Measurements from ENCODE around the gene SF3B1. TPM values are rescaled to one million over a fixed set of nuclear protein-coding genes. Genes with fewer than 3 reads are reported as not detected.
A peak's percentile ranks its signal among the peaks of the same experiment; 100 is the strongest.

Gene SF3B1
- total RNA-seq, 2 experiments from 2014 or later = 498 to 529 TPM

DNA sequence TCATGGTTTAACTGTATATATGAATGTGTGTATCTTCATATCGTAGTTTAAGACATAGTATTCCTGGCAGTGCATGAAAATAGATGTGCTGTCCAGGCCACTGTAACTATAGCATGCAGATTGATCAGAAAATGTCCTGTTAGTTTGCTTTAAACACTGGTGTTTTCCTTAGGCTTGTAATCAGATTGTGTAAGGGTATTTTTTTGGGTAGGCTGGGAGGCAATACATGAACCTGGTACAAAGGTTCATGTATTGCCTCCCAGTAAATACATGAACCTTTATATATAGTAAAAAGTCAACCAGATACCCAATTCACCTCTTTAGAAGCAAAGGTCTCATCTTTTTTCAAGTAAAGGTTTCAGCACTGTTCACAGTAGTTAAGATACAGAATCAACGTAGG is 20.1 kb upstream of the SF3B1 start:
- POLR2A ChIA-PET = interaction anchor here (1.0 to 1.9 kb wide), 3 partner anchors 20 to 61 kb away, joined by 3 to 7 read pairs (median 3); partner anchors contain the start of genes HSPD1, HSPE1 and SF3B1
- no peaks in the 10 kb centered on the region for H3K27me3 Mint-ChIP-seq
- intact Hi-C loops (cut with DNase I, micrococcal nuclease) = loop anchor here in 1 of 2 experiments (2.0 kb wide), 1 partner anchor 246 kb away; no protein-coding TSS in a partner anchor
- H3K4me1 Mint-ChIP-seq (ENCODE audit: low read depth) = peaks cover 65% of the 10 kb centered on the region
- Histone ChIP-seq H3K36me3 (ENCODE audit: insufficient read depth, low read length) (peaks cover 16% of the 10 kb centered on the region), H3K9me3 (ENCODE audit: control insufficient read depth in 1 of 2, insufficient read depth in 1 of 2, low read length in 2 of 2) (no peaks in the 10 kb centered on the region), H3K4me1 (ENCODE audit: insufficient read depth, low read length) (peaks cover 29% of the 10 kb centered on the region), H3K27ac (ENCODE audit: low read depth in 1 of 2, low read length in 2 of 2) (no peak overlapping the region), H3K27me3 (ENCODE audit: control insufficient read depth in 1 of 2, insufficient read depth in 2 of 2, low read length in 2 of 2) (no peaks in the 10 kb centered on the region), H3K4me3 (ENCODE audit: low read length) (peak overlapping the region; percentile 67)
- CTCF ChIA-PET = no interaction called here
- H3K4me3 Mint-ChIP-seq = peak overlapping the region; percentile 99
- no peaks in the 10 kb centered on the region for H3K9me3 Mint-ChIP-seq
- ATAC-seq (ENCODE audit: poor library complexity) (no peak), DNase-seq (no peak)
- peak overlapping the region; percentile 100 for H3K27ac Mint-ChIP-seq
- no peak for TF ChIP-seq CTCF (IDR thresholded peaks at IDR 0.05)
- peaks cover 39% of the 10 kb centered on the region for H3K36me3 Mint-ChIP-seq (ENCODE audit: low read depth)

DNA sequence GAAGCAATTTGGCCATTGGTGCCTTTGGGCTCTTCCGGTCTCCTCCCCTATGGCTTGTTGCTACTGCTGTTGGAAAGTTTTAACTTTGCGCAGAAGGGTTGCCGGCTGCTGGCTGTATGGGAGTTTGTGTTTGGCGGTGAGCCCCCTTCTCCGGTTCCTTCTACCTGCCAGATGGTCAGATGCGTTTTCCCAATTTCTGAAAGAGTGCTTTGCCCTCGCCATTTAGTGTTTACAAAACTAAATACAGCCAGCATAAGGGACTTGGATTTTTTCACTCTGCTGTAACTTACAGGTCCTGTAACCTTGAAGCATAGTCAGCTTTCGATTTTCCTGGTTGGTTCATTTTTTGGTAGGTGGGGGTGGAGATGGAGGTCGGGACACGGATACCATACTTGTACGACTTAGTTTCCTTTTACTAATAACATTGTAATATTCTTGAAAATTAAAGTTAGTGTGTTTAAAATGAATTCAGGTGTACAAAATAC is 19.1 kb upstream of the SF3B1 start:
- peak overlapping the region; percentile 98 to 100 for H3K27ac ChIP-seq (ENCODE audit: low read depth in 1 of 2, low read length in 2 of 2)
- ChIA-PET CTCF (interaction anchor here (0.6 to 2.3 kb wide), 4 partner anchors 19 to 132 kb away, joined by 3 to 9 read pairs (median 4); partner anchors contain the start of genes HSPD1, HSPE1 and SF3B1), POLR2A (interaction anchor here (1.2 to 6.3 kb wide), 10 partner anchors 10 to 654 kb away, joined by 3 to 260 read pairs (median 6); partner anchors contain the start of genes GTF3C3, HSPD1, HSPE1 and MOB4)
- Mint-ChIP-seq H3K27me3 (no peaks in the 10 kb centered on the region), H3K4me3 (peak overlapping the region; percentile 99), H3K9me3 (no peaks in the 10 kb centered on the region), H3K4me1 (ENCODE audit: low read depth) (peaks cover 56% of the 10 kb centered on the region), H3K27ac (peak overlapping the region; percentile 100), H3K36me3 (ENCODE audit: low read depth) (peaks cover 29% of the 10 kb centered on the region)
- no peak for DNase-seq
- H3K4me1 ChIP-seq (ENCODE audit: insufficient read depth, low read length) = peaks cover 29% of the 10 kb centered on the region
- no peak for ATAC-seq (ENCODE audit: poor library complexity)
- H3K36me3 ChIP-seq (ENCODE audit: insufficient read depth, low read length) = peaks cover 8% of the 10 kb centered on the region
- no peaks in the 10 kb centered on the region for H3K9me3 ChIP-seq (ENCODE audit: control insufficient read depth in 1 of 2, insufficient read depth in 1 of 2, low read length in 2 of 2)
- no peaks in the 10 kb centered on the region for H3K27me3 ChIP-seq (ENCODE audit: control insufficient read depth in 1 of 2, insufficient read depth in 2 of 2, low read length in 2 of 2)
- intact Hi-C loops (cut with DNase I, micrococcal nuclease) = loop anchor here (1.0 to 2.0 kb wide), 4 partner anchors 19 to 247 kb away; partner anchors contain the start of genes HSPE1 (in 1 of the 2) and SF3B1 (in 1 of the 2)
- peak overlapping the region; percentile 67 for H3K4me3 ChIP-seq (ENCODE audit: low read length)
- TF ChIP-seq CTCF (IDR thresholded peaks at IDR 0.05) = no peak

DNA sequence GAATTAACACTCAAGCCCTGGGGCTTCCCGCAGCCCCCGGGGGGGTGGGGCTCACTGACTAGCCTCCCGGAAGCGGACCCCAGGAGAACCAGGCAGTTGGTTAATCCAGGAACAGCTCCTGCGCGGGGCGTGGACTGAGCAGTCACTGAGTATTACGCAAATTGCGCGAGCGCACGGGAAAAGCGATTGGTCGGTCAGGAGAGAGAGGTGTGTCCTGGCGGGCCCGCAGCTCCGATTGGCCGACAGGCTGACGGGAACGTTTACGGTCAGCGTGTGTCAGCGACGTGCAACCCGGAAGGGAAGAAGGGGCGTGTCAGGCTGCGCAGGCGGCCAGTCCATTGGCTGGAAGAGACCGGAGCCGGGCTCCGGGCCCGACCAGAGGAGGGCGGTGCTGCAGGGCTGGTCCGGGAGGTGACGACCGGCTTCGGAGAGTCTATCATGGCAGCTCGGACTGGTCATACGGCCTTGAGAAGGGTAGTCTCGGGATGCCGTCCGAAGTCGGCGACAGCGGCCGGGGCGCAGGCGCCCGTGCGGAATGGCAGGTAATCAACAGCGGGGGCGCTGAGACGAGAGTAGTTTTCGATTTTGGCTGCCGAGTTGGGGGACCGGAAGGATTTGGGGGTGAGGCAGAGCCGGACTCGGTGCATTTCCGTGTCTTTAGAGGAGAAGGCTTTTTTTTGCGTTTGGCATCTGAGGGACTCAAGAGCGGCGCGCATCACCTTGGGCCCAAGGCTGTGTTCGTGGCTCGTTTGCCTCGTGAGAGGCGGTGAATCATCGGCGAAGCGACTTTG is 18.5 kb upstream of the SF3B1 start, which contains the start of gene COQ10B:
Gene COQ10B, plus strand, starts transcription at position 430 of the 791 bp plus-strand sequence. Its CDS starts 9 bp downstream, at position 439.
- Mint-ChIP-seq H3K36me3 (ENCODE audit: low read depth) (peaks cover 26% of the 10 kb centered on the region), H3K27me3 (no peaks in the 10 kb centered on the region), H3K9me3 (no peaks in the 10 kb centered on the region), H3K4me1 (ENCODE audit: low read depth) (peaks cover 52% of the 10 kb centered on the region), H3K4me3 (peak within 1 kb of the TSS; percentile 99), H3K27ac (peak within 1 kb of the TSS; percentile 100)
- H3K27me3 ChIP-seq (ENCODE audit: control insufficient read depth in 1 of 2, insufficient read depth in 2 of 2, low read length in 2 of 2) = no peaks in the 10 kb centered on the region
- peak; percentile 47 for TF ChIP-seq CTCF (IDR thresholded peaks at IDR 0.05)
- ChIA-PET CTCF (interaction anchor here (0.6 to 2.3 kb wide), 5 partner anchors 19 to 132 kb away, joined by 3 to 9 read pairs (median 3); partner anchors contain the start of genes HSPD1, HSPE1 and SF3B1), POLR2A (interaction anchor here (0.6 to 6.3 kb wide), 24 partner anchors 10 to 654 kb away, joined by 3 to 260 read pairs (median 4); partner anchors contain the start of genes GTF3C3, HSPD1, HSPE1 and MARS2)
- DNase-seq (peak; percentile 94 to 100 (median 97)), ATAC-seq (ENCODE audit: poor library complexity) (peak; percentile 85)
- peaks cover 8% of the 10 kb centered on the region for H3K36me3 ChIP-seq (ENCODE audit: insufficient read depth, low read length)
- H3K9me3 ChIP-seq (ENCODE audit: control insufficient read depth in 1 of 2, insufficient read depth in 1 of 2, low read length in 2 of 2) = no peaks in the 10 kb centered on the region
- peak within 1 kb of the TSS; percentile 98 to 100 for H3K27ac ChIP-seq (ENCODE audit: low read depth in 1 of 2, low read length in 2 of 2)
- peaks cover 29% of the 10 kb centered on the region for H3K4me1 ChIP-seq (ENCODE audit: insufficient read depth, low read length)
- intact Hi-C loops (cut with DNase I, micrococcal nuclease) = loop anchor here in 1 of 2 experiments (1.0 kb wide), 3 partner anchors 18 to 62 kb away; partner anchors contain the start of genes HSPE1 and SF3B1
- H3K4me3 ChIP-seq (ENCODE audit: low read length) = peak within 1 kb of the TSS; percentile 67

All from CD4-positive, alpha-beta T cell (primary cell).